Activated CD4-positive, alpha-beta memory T cell treated with anti-CD3 and anti-CD28 coated beads for 36 hours (primary cell): ENCODE results near the gene CD7. TPM values are rescaled to one million over a fixed set of nuclear protein-coding genes. Genes with fewer than 3 reads are reported as not detected.

Experiments
- CTCF ChIA-PET: fragments of 350-600 bp; sonication (Branson Sonifier 250); formaldehyde crosslinking; loops from one replicate; lab custom pipeline; 2021; ENCODE audit warnings: antibody characterized with exemption, inconsistent platforms; lab: Charles Lee
- POLR2A ChIA-PET: fragments of 350-600 bp; sonication (Branson Sonifier 250); formaldehyde crosslinking; loops from one replicate; lab custom pipeline; 2021; ENCODE audit warnings: antibody characterized with exemption; lab: Charles Lee
- DNase-seq: peaks from one replicate; pipeline ENCODE4 v3.0.0-alpha.2; 2020
- H3K27ac Mint-ChIP-seq: one replicate; pipeline ENCODE4 v1.8.0; 2021; ENCODE audit warnings: mixed read lengths
- H3K27me3 Mint-ChIP-seq: one replicate; pipeline ENCODE4 v1.8.0; 2021; ENCODE audit warnings: mixed read lengths
- H3K36me3 Mint-ChIP-seq: one replicate; pipeline ENCODE4 v1.8.0; 2021; ENCODE audit warnings: mixed read lengths
- H3K4me1 Mint-ChIP-seq: one replicate; pipeline ENCODE4 v1.8.0; 2021; ENCODE audit warnings: low read depth, mixed read lengths
- H3K4me3 Mint-ChIP-seq: one replicate; pipeline ENCODE4 v1.8.0; 2021; ENCODE audit warnings: mild to moderate bottlenecking, mixed read lengths
- H3K9me3 Mint-ChIP-seq: one replicate; pipeline ENCODE4 v1.8.0; 2021; ENCODE audit warnings: mixed read lengths
- intact Hi-C: fragments of 100-400 bp; cut with micrococcal nuclease; formaldehyde crosslinking; loops from one replicate; pipeline ENCODE4 v1.15.1; 2023
- total RNA-seq, 2 experiments: library from RNA; stranded (reverse); gene quantifications; one replicate each; pipeline ENCODE4 v1.2.3, GENCODE V29; 2021

Gene CD7
- total RNA-seq, 2 experiments from 2014 or later = 570 to 574 TPM

GRCh38 chr17:82331345-82331939, 14.0 kb upstream of the CD7 start:
- H3K36me3 Mint-ChIP-seq = no peaks in the 10 kb centered on the region
- ChIA-PET POLR2A (no interaction called here), CTCF (interaction anchor here (0.7 to 1.9 kb wide), 4 partner anchors 8 to 31 kb away, joined by 3 to 8 read pairs (median 4); no protein-coding TSS in a partner anchor)
- no peaks in the 10 kb centered on the region for H3K9me3 Mint-ChIP-seq
- H3K4me1 Mint-ChIP-seq = peaks cover 29% of the 10 kb centered on the region
- no peak overlapping the region for H3K27ac Mint-ChIP-seq
- DNase-seq = no peak
- no peak overlapping the region for H3K4me3 Mint-ChIP-seq
- intact Hi-C loops = no loop called here
- H3K27me3 Mint-ChIP-seq = no peaks in the 10 kb centered on the region

GRCh38 chr17:82330322-82331239, 13.2 kb upstream of the CD7 start:
- ChIA-PET POLR2A (no interaction called here), CTCF (interaction anchor here (1.0 to 1.9 kb wide), 4 partner anchors 7 to 86 kb away, joined by 3 to 8 read pairs (median 4); no protein-coding TSS in a partner anchor)
- Mint-ChIP-seq H3K4me1 (peaks cover 24% of the 10 kb centered on the region), H3K9me3 (no peaks in the 10 kb centered on the region), H3K27ac (no peak overlapping the region), H3K4me3 (no peak overlapping the region), H3K36me3 (no peaks in the 10 kb centered on the region), H3K27me3 (no peaks in the 10 kb centered on the region)
- intact Hi-C loops = no loop called here
- DNase-seq = no peak

- peaks cover 2% of the 10 kb centered on the region for H3K36me3 Mint-ChIP-seq
- H3K27ac Mint-ChIP-seq = no peak overlapping the region
- ChIA-PET POLR2A (no interaction called here), CTCF (interaction anchor here (1.0 to 1.9 kb wide), 3 partner anchors 9 to 86 kb away, joined by 3 to 8 read pairs (median 5); no protein-coding TSS in a partner anchor)
- DNase-seq = no peak
- H3K4me3 Mint-ChIP-seq = no peak overlapping the region
- H3K9me3 Mint-ChIP-seq = no peaks in the 10 kb centered on the region
- H3K4me1 Mint-ChIP-seq = peaks cover 24% of the 10 kb centered on the region
- intact Hi-C loops = no loop called here
- H3K27me3 Mint-ChIP-seq = no peaks in the 10 kb centered on the region
Observed at GRCh38 chr17:82329683-82330321, 12.4 kb upstream of the CD7 start.

GRCh38 chr17:82328994-82329507, 11.6 kb upstream of the CD7 start:
- Mint-ChIP-seq H3K4me3 (no peak overlapping the region), H3K27me3 (no peaks in the 10 kb centered on the region), H3K4me1 (peaks cover 25% of the 10 kb centered on the region), H3K9me3 (no peaks in the 10 kb centered on the region), H3K36me3 (peaks cover 6% of the 10 kb centered on the region), H3K27ac (no peak overlapping the region)
- ChIA-PET POLR2A (no interaction called here), CTCF (no interaction called here)
- no peak for DNase-seq
- intact Hi-C loops = no loop called here

- Mint-ChIP-seq H3K36me3 (peaks cover 11% of the 10 kb centered on the region), H3K27me3 (no peaks in the 10 kb centered on the region), H3K27ac (no peak overlapping the region), H3K9me3 (no peaks in the 10 kb centered on the region), H3K4me3 (no peak overlapping the region), H3K4me1 (peaks cover 30% of the 10 kb centered on the region)
- intact Hi-C loops = no loop called here
- CTCF ChIA-PET = no interaction called here
- DNase-seq = no peak
- POLR2A ChIA-PET = no interaction called here
Observed at GRCh38 chr17:82328141-82328993, 11.0 kb upstream of the CD7 start.

- CTCF ChIA-PET = no interaction called here
- H3K36me3 Mint-ChIP-seq = peaks cover 12% of the 10 kb centered on the region
- no peak overlapping the region for H3K27ac Mint-ChIP-seq
- POLR2A ChIA-PET = no interaction called here
- peaks cover 30% of the 10 kb centered on the region for H3K4me1 Mint-ChIP-seq
- DNase-seq = no peak
- no peaks in the 10 kb centered on the region for H3K9me3 Mint-ChIP-seq
- intact Hi-C loops = no loop called here
- no peak overlapping the region for H3K4me3 Mint-ChIP-seq
- no peaks in the 10 kb centered on the region for H3K27me3 Mint-ChIP-seq
Observed at GRCh38 chr17:82327757-82328140, 10.3 kb upstream of the CD7 start.

- H3K36me3 Mint-ChIP-seq = peaks cover 15% of the 10 kb centered on the region
- intact Hi-C loops = no loop called here
- H3K27ac Mint-ChIP-seq = no peak overlapping the region
- H3K4me3 Mint-ChIP-seq = no peak overlapping the region
- POLR2A ChIA-PET = no interaction called here
- CTCF ChIA-PET = no interaction called here
- no peaks in the 10 kb centered on the region for H3K9me3 Mint-ChIP-seq
- no peaks in the 10 kb centered on the region for H3K27me3 Mint-ChIP-seq
- peaks cover 27% of the 10 kb centered on the region for H3K4me1 Mint-ChIP-seq
- no peak for DNase-seq
Observed at GRCh38 chr17:82327289-82327688, 9.9 kb upstream of the CD7 start.

GRCh38 chr17:82325286-82326180, 8.1 kb upstream of the CD7 start:
- Mint-ChIP-seq H3K4me3 (peak overlapping the region; percentile 43), H3K9me3 (no peaks in the 10 kb centered on the region), H3K36me3 (peaks cover 23% of the 10 kb centered on the region), H3K27me3 (no peaks in the 10 kb centered on the region), H3K27ac (peak overlapping the region; percentile 62), H3K4me1 (peaks cover 29% of the 10 kb centered on the region)
- intact Hi-C loops = no loop called here
- ChIA-PET CTCF (interaction anchor here (1.0 to 6.1 kb wide), 3 partner anchors 25 to 92 kb away, joined by 4 to 113 read pairs (median 4); no protein-coding TSS in a partner anchor), POLR2A (interaction anchor here (0.7 kb wide), 1 partner anchor 12 kb away, joined by 3 read pairs; no protein-coding TSS in a partner anchor)
- DNase-seq = no peak

GRCh38 chr17:82324566-82325285, 7.3 kb upstream of the CD7 start:
- peak; percentile 56 for DNase-seq
- H3K27ac Mint-ChIP-seq = peak overlapping the region; percentile 62
- H3K4me3 Mint-ChIP-seq = peak overlapping the region; percentile 43
- H3K27me3 Mint-ChIP-seq = no peaks in the 10 kb centered on the region
- intact Hi-C loops = no loop called here
- H3K4me1 Mint-ChIP-seq = peaks cover 29% of the 10 kb centered on the region
- peaks cover 23% of the 10 kb centered on the region for H3K36me3 Mint-ChIP-seq
- H3K9me3 Mint-ChIP-seq = no peaks in the 10 kb centered on the region
- POLR2A ChIA-PET = interaction anchor here (0.7 to 2.1 kb wide), 2 partner anchors 12 to 89 kb away, joined by 3 to 7 read pairs; no protein-coding TSS in a partner anchor
- CTCF ChIA-PET = interaction anchor here (1.1 to 6.1 kb wide), 2 partner anchors 25 to 89 kb away, joined by 4 to 113 read pairs; no protein-coding TSS in a partner anchor
